ENCODE data around the gene PAX7.

DNA sequence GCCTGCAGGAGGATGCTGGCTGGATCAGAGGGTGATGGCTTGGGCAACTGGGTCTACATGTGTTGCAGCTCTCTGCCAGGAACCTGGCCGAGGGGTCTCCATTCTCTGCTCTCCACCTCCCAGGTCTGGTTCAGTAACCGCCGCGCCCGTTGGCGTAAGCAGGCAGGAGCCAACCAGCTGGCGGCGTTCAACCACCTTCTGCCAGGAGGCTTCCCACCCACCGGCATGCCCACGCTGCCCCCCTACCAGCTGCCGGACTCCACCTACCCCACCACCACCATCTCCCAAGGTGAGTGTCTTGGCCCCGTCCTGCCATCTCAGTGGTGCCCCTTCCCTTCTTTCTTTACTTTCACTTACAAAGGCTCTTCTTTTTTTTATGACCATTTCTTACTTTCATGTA lies 69.9 kb downstream of the PAX7 start:
- TF ChIP-seq, protein P1, sequence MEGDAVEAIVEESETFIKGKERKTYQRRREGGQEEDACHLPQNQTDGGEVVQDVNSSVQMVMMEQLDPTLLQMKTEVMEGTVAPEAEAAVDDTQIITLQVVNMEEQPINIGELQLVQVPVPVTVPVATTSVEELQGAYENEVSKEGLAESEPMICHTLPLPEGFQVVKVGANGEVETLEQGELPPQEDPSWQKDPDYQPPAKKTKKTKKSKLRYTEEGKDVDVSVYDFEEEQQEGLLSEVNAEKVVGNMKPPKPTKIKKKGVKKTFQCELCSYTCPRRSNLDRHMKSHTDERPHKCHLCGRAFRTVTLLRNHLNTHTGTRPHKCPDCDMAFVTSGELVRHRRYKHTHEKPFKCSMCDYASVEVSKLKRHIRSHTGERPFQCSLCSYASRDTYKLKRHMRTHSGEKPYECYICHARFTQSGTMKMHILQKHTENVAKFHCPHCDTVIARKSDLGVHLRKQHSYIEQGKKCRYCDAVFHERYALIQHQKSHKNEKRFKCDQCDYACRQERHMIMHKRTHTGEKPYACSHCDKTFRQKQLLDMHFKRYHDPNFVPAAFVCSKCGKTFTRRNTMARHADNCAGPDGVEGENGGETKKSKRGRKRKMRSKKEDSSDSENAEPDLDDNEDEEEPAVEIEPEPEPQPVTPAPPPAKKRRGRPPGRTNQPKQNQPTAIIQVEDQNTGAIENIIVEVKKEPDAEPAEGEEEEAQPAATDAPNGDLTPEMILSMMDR (IDR thresholded peaks at IDR 0.05), result no peak
- TF ChIP-seq POLR2A (IDR thresholded peaks at IDR 0.05), result no peak
